ENCODE data around the gene FADS1. TPM values are rescaled to one million over a fixed set of nuclear protein-coding genes. Genes with fewer than 3 reads are reported as not detected.
A peak's percentile ranks its signal among the peaks of the same experiment; 100 is the strongest.

FADS1 gene
- total RNA-seq, 3 donors from 2014 or later = 8.8 to 112 (median 15.1) TPM

DNA sequence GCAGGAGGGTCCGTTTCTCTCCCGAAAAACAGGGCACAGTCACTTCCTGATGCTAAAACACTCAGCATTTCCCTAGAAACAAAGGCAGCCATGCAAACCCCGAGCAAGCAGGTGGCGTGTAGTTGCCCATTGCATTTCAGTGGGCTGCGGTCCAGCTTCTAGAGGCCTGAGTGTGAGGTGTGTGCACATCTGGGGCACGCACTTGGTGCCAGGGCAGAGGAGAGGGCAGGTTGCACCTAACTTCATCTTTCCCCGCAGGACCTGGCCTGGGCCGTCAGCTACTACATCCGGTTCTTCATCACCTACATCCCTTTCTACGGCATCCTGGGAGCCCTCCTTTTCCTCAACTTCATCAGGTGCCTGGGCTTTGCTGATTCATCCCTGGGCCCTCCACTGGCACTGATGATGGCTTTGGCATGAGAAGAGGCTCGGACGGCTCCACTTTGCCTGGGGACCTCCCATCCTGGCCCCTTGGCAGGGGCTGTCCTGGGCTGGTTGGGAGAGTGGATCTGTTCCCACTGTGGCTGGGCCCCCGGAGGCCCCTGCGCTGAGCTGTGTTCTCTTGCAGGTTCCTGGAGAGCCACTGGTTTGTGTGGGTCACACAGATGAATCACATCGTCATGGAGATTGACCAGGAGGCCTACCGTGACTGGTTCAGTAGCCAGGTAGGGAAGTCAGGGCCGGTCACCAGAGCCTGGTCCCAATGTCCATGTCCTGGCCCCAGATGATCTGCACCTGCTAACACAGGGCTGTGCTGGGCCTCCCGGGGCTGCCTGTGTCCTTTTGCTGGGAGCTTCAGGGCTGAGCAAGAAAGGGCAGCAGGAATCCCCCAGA is 46.1 kb upstream of the FADS1 start:
- H3K36me3 ChIP-seq = no peaks in the 10 kb centered on the region
- no peak overlapping the region for H3K27ac ChIP-seq
- no peaks in the 10 kb centered on the region for H3K27me3 ChIP-seq
- intact Hi-C loops (cut with DNase I; ENCODE audit: low total_unique reads) = no loop called here
- DNase-seq (ENCODE audit: low spot score in 2 of 2) = no peak
- no peaks in the 10 kb centered on the region for H3K4me1 ChIP-seq
- H3K4me3 ChIP-seq = no peak overlapping the region
- H3K9me3 ChIP-seq = no peaks in the 10 kb centered on the region
- TF ChIP-seq POLR2A (IDR thresholded peaks at IDR 0.05) = no peak
- TF ChIP-seq POLR2AphosphoS5 (IDR thresholded peaks at IDR 0.05) = no peak
- TF ChIP-seq, protein P1, sequence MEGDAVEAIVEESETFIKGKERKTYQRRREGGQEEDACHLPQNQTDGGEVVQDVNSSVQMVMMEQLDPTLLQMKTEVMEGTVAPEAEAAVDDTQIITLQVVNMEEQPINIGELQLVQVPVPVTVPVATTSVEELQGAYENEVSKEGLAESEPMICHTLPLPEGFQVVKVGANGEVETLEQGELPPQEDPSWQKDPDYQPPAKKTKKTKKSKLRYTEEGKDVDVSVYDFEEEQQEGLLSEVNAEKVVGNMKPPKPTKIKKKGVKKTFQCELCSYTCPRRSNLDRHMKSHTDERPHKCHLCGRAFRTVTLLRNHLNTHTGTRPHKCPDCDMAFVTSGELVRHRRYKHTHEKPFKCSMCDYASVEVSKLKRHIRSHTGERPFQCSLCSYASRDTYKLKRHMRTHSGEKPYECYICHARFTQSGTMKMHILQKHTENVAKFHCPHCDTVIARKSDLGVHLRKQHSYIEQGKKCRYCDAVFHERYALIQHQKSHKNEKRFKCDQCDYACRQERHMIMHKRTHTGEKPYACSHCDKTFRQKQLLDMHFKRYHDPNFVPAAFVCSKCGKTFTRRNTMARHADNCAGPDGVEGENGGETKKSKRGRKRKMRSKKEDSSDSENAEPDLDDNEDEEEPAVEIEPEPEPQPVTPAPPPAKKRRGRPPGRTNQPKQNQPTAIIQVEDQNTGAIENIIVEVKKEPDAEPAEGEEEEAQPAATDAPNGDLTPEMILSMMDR (IDR thresholded peaks at IDR 0.05) = no peak

DNA sequence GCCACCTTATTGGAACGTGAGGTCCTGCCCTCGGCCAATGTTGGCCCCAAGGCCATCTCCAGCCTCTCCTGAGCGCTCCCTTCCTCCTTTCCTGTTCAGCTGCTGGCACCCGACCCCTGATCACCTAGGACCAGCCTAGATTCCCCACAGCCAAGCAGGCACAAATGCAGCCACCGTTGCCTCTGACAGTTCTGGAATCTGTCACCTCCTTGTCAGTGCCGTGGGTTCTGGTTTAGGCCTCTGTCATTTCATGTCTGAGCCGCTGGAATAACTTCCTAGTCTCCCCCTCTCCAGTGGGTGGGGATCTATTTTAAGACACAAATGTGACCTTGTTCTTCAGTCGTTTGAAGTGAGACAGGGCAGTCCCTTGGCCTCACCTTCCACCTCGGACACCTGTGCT is 44.8 kb upstream of the FADS1 start:
- intact Hi-C loops (cut with DNase I; ENCODE audit: low total_unique reads) = no loop called here
- no peaks in the 10 kb centered on the region for H3K4me1 ChIP-seq
- TF ChIP-seq POLR2A (IDR thresholded peaks at IDR 0.05) (no peak), POLR2AphosphoS5 (IDR thresholded peaks at IDR 0.05) (no peak)
- TF ChIP-seq, protein P1 (IDR thresholded peaks at IDR 0.05) = no peak
- H3K9me3 ChIP-seq = no peaks in the 10 kb centered on the region
- no peaks in the 10 kb centered on the region for H3K27me3 ChIP-seq
- DNase-seq (ENCODE audit: low spot score in 2 of 2) = no peak
- no peak overlapping the region for H3K4me3 ChIP-seq
- no peak overlapping the region for H3K27ac ChIP-seq
- no peaks in the 10 kb centered on the region for H3K36me3 ChIP-seq

DNA sequence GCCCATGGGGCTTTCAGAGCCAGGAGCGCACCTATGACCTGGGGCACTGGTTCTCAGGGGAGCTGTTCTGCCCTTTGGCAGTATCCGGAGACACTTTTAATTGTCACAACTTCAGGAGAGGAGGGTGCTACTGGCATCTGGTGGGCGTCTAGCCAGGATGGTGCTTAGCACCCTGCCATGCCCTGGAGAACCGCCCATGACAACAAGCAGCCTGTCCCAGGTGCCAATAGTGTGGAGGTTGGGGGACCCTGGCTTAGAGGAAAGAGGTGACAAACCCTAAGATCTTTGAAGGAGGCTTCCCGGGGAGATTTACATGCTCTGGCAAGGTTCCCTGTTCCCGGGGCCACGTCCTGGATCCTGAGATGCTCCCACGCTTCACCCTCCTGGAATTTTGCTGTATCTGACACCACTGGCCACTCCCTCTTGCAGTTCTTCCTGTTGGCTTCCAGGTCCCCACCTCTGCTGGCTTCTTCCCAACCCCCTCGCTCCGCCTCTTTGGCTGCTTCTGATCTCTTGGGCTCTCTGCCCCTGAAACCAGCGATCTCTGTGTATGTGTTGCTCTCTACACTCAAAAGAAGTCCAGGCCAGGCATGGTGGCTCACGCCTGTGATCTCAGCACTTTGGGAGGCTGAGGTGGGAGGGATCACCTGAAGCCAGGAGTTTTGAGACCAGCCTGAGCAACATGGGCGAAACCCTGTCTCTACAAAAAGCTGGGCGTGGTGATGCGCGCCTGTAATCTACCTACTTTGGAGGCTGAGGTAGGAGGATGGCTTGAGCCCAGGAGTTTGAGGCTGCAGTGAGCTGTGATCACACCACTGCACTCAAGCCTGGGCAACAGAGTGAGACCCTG is 43.5 kb upstream of the FADS1 start:
- Histone ChIP-seq H3K4me1 (no peaks in the 10 kb centered on the region), H3K27me3 (no peaks in the 10 kb centered on the region), H3K27ac (no peak overlapping the region), H3K9me3 (no peaks in the 10 kb centered on the region), H3K36me3 (no peaks in the 10 kb centered on the region), H3K4me3 (no peak overlapping the region)
- TF ChIP-seq POLR2AphosphoS5 (IDR thresholded peaks at IDR 0.05) (no peak), POLR2A (IDR thresholded peaks at IDR 0.05) (no peak)
- TF ChIP-seq, protein P1 (IDR thresholded peaks at IDR 0.05) = no peak
- intact Hi-C loops (cut with DNase I; ENCODE audit: low total_unique reads) = no loop called here
- DNase-seq (ENCODE audit: low spot score in 2 of 2) = peak in 1 of 2 donors; percentile 40

DNA sequence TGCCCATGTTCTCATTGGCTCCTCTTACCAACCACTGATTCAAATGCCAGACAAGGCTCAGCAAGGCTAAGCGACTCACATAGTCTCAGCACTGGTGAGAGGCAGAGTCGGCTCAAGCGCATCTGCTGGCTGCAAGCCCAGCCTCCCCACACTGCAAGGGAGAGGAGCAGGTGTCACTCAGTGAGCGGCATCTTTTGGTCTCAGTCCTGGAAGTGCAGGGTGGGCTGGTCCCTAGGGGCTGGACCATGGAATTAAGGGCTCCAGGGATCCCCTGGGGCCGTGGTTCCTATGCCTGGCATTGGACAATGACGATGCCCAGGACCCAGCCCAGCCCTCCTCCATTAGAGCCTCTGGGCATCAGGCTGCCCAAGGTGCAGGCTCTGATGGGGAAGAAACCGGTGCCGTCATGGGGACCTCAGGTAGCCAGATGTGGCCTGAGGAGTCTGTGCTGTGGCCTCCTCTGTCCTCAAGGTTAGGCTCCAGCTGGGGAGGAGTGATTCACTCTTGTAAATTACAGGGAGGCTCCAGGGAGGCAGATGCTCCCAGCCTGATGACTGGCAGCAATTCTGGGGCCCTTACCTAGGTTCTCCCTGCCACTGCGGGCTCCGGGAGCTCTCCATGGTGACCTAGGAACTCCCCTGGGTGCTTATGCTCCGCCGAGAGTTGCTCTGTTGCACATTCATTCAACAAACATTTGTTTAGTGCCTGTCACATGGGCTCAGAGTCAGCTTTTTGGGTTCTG is 39.3 kb upstream of the FADS1 start:
- DNase-seq (ENCODE audit: low spot score in 2 of 2) = no peak
- Histone ChIP-seq H3K27me3 (no peaks in the 10 kb centered on the region), H3K27ac (no peak overlapping the region), H3K4me1 (no peaks in the 10 kb centered on the region), H3K4me3 (no peak overlapping the region), H3K9me3 (no peaks in the 10 kb centered on the region), H3K36me3 (no peaks in the 10 kb centered on the region)
- TF ChIP-seq, protein P1 (IDR thresholded peaks at IDR 0.05) = no peak
- TF ChIP-seq POLR2A (IDR thresholded peaks at IDR 0.05) (no peak), POLR2AphosphoS5 (IDR thresholded peaks at IDR 0.05) (no peak)
- intact Hi-C loops (cut with DNase I; ENCODE audit: low total_unique reads) = no loop called here
